ENCODE measurements around the gene PTPN14.

Gene PTPN14

DNA sequence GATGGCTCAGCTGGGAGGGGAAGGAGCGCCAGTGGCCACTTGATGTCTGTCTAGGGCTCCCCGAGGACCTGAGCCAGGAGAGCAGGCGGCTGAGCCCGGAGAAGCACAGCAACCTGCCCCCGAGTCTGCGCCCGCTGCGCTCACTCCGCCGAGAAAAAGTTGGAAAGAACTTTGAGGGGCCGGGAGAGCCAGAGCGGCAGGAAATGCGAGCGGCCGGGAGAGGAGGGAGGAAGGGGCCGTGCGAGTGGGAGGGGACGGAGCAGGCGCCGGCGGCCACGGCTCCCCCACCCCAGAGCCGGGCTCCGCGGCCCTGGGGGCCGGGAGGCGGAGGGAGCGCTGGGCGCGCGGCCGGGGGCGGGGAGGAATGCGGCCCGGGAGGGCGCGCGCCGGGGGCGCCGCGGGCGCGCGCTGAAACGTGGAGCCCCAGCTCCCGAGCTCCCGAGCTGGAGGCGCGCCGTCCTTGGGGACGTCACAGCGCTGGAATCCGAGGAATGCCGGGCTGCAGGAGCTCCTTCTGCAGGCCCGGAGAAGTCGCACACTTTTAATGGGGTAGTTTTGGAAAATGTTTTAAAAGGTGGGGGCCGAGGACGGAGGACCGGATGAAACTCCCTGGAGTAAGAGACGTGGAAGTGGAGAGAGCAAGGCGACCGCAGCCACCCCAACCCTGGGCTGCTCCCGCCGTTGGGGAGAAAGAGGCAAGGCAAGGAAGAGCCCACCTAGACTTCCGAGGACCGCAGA, at the start of gene PTPN14 (continued):
- TF ChIP-seq, protein P1, sequence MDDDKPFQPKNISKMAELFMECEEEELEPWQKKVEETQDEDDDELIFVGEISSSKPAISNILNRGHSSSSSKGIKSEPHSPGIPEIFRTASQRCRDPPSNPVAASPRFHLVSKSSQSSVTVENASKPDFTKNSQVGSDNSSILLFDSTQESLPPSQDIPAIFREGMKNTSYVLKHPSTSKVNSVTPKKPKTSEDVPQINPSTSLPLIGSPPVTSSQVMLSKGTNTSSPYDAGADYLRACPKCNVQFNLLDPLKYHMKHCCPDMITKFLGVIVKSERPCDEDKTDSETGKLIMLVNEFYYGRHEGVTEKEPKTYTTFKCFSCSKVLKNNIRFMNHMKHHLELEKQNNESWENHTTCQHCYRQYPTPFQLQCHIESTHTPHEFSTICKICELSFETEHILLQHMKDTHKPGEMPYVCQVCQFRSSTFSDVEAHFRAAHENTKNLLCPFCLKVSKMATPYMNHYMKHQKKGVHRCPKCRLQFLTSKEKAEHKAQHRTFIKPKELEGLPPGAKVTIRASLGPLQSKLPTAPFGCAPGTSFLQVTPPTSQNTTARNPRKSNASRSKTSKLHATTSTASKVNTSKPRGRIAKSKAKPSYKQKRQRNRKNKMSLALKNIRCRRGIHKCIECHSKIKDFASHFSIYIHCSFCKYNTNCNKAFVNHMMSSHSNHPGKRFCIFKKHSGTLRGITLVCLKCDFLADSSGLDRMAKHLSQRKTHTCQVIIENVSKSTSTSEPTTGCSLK (tag by site-specific recombination; IDR thresholded peaks at IDR 0.05), result no peak
- TF ChIP-seq, protein P2, sequence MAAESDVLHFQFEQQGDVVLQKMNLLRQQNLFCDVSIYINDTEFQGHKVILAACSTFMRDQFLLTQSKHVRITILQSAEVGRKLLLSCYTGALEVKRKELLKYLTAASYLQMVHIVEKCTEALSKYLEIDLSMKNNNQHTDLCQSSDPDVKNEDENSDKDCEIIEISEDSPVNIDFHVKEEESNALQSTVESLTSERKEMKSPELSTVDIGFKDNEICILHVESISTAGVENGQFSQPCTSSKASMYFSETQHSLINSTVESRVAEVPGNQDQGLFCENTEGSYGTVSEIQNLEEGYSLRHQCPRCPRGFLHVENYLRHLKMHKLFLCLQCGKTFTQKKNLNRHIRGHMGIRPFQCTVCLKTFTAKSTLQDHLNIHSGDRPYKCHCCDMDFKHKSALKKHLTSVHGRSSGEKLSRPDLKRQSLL (tag by site-specific recombination; IDR thresholded peaks at IDR 0.05), result peak; percentile 56
- TF ChIP-seq ZNF791 (tag by site-specific recombination; IDR thresholded peaks at IDR 0.05) (no peak), ZNF558 (tag by site-specific recombination; IDR thresholded peaks at IDR 0.05) (peak; percentile 32; the same call in 1 of the 2 replicates), ZNF776 (tag by site-specific recombination; IDR thresholded peaks at IDR 0.05; ENCODE audit: borderline replicate concordance) (no peak), ZNF629 (tag by site-specific recombination; IDR thresholded peaks at IDR 0.05) (peak; percentile 87), SP2 (tag by site-specific recombination; IDR thresholded peaks at IDR 0.05) (peak; percentile 40), ZBTB17 (tag by site-specific recombination; IDR thresholded peaks at IDR 0.05) (peak; percentile 64; the same call in 1 of the 2 replicates), ZNF211 (tag by site-specific recombination; IDR thresholded peaks at IDR 0.05; ENCODE audit: low read depth) (no peak), ZNF24 (tag by site-specific recombination; IDR thresholded peaks at IDR 0.05) (peak; percentile 62; the same call in 1 of the 2 replicates), GLIS2 (tag by site-specific recombination; IDR thresholded peaks at IDR 0.05) (no peak), ZNF585B (tag by site-specific recombination; IDR thresholded peaks at IDR 0.05) (no peak), ZBTB21 (tag by site-specific recombination; IDR thresholded peaks at IDR 0.05) (peak; percentile 65; the same call in 1 of the 2 replicates), ZBTB1 (tag by site-specific recombination; IDR thresholded peaks at IDR 0.05) (no peak), ZNF544 (tag by site-specific recombination; IDR thresholded peaks at IDR 0.05) (no peak), HOXA7 (CRISPR knock-in tag; IDR thresholded peaks at IDR 0.05; ENCODE audit: borderline replicate concordance) (no peak), ZNF324 (tag by site-specific recombination; IDR thresholded peaks at IDR 0.05) (no peak; the same call in 1 of the 2 replicates), ZBTB20 (tag by site-specific recombination; IDR thresholded peaks at IDR 0.05) (no peak), SALL2 (tag by site-specific recombination; IDR thresholded peaks at IDR 0.05; ENCODE audit: borderline replicate concordance) (no peak), ZNF473 (tag by site-specific recombination; IDR thresholded peaks at IDR 0.05) (no peak), TRIM28 (IDR thresholded peaks at IDR 0.05; ENCODE audit: borderline replicate concordance, low read length) (no peak), ZNF670 (tag by site-specific recombination; IDR thresholded peaks at IDR 0.05; ENCODE audit: low read depth) (no peak), ZXDB (tag by site-specific recombination; IDR thresholded peaks at IDR 0.05) (no peak)
- TF ChIP-seq, protein P3, sequence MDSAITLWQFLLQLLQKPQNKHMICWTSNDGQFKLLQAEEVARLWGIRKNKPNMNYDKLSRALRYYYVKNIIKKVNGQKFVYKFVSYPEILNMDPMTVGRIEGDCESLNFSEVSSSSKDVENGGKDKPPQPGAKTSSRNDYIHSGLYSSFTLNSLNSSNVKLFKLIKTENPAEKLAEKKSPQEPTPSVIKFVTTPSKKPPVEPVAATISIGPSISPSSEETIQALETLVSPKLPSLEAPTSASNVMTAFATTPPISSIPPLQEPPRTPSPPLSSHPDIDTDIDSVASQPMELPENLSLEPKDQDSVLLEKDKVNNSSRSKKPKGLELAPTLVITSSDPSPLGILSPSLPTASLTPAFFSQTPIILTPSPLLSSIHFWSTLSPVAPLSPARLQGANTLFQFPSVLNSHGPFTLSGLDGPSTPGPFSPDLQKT (IDR thresholded peaks at IDR 0.05; ENCODE audit: borderline replicate concordance, low read depth, low read length), result no peak
- TF ChIP-seq, protein P4, sequence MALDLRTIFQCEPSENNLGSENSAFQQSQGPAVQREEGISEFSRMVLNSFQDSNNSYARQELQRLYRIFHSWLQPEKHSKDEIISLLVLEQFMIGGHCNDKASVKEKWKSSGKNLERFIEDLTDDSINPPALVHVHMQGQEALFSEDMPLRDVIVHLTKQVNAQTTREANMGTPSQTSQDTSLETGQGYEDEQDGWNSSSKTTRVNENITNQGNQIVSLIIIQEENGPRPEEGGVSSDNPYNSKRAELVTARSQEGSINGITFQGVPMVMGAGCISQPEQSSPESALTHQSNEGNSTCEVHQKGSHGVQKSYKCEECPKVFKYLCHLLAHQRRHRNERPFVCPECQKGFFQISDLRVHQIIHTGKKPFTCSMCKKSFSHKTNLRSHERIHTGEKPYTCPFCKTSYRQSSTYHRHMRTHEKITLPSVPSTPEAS (tag by site-specific recombination; IDR thresholded peaks at IDR 0.05), result no peak
- TF ChIP-seq, protein P5, sequence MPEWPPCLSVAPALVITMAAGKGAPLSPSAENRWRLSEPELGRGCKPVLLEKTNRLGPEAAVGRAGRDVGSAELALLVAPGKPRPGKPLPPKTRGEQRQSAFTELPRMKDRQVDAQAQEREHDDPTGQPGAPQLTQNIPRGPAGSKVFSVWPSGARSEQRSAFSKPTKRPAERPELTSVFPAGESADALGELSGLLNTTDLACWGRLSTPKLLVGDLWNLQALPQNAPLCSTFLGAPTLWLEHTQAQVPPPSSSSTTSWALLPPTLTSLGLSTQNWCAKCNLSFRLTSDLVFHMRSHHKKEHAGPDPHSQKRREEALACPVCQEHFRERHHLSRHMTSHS (tag by site-specific recombination; IDR thresholded peaks at IDR 0.05), result no peak
- TF ChIP-seq, protein P6, sequence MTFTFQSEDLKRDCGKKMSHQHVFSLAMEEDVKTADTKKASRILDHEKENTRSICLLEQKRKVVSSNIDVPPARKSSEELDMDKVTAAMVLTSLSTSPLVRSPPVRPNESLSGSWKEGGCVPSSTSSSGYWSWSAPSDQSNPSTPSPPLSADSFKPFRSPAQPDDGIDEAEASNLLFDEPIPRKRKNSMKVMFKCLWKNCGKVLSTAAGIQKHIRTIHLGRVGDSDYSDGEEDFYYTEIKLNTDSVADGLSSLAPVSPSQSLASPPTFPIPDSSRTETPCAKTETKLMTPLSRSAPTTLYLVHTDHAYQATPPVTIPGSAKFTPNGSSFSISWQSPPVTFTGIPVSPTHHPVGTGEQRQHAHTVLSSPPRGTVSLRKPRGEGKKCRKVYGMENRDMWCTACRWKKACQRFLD (tag by site-specific recombination; IDR thresholded peaks at IDR 0.05), result no peak
- TF ChIP-seq, protein P7, sequence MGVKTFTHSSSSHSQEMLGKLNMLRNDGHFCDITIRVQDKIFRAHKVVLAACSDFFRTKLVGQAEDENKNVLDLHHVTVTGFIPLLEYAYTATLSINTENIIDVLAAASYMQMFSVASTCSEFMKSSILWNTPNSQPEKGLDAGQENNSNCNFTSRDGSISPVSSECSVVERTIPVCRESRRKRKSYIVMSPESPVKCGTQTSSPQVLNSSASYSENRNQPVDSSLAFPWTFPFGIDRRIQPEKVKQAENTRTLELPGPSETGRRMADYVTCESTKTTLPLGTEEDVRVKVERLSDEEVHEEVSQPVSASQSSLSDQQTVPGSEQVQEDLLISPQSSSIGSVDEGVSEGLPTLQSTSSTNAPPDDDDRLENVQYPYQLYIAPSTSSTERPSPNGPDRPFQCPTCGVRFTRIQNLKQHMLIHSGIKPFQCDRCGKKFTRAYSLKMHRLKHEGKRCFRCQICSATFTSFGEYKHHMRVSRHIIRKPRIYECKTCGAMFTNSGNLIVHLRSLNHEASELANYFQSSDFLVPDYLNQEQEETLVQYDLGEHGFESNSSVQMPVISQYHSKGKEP (tag by site-specific recombination; IDR thresholded peaks at IDR 0.05), result peak; percentile 77
- TF ChIP-seq, protein P8, sequence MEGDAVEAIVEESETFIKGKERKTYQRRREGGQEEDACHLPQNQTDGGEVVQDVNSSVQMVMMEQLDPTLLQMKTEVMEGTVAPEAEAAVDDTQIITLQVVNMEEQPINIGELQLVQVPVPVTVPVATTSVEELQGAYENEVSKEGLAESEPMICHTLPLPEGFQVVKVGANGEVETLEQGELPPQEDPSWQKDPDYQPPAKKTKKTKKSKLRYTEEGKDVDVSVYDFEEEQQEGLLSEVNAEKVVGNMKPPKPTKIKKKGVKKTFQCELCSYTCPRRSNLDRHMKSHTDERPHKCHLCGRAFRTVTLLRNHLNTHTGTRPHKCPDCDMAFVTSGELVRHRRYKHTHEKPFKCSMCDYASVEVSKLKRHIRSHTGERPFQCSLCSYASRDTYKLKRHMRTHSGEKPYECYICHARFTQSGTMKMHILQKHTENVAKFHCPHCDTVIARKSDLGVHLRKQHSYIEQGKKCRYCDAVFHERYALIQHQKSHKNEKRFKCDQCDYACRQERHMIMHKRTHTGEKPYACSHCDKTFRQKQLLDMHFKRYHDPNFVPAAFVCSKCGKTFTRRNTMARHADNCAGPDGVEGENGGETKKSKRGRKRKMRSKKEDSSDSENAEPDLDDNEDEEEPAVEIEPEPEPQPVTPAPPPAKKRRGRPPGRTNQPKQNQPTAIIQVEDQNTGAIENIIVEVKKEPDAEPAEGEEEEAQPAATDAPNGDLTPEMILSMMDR (tag by site-specific recombination; IDR thresholded peaks at IDR 0.05), result peak; percentile 62; the same call in 1 of the 2 replicates

Data from HEK293 (cell line).